Measurements from ENCODE around the gene SPTB.

SPTB gene

DNA sequence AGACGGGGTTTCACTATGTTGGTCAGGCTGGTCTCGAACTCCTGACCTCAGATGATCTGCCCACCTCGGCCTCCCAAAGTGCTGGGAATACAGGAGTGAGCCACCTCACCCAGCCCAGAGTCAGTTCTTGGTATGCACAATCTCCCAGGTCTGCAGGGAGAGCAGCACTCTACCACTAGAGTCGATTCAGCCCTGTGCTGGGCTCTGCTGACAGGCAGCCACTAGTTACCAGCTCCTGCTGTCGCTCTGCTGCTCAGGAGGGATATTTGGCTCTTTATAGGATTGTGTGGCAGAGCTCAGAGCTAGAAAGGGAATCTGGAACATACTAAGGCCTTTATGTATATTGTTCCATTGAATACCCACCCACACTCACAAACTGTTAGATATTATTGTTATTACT, 44.3 kb downstream of the SPTB start:
- no peaks in the 10 kb centered on the region for H3K9me3 ChIP-seq (ENCODE audit: control insufficient read depth, low read length)
- no peak overlapping the region for H2AK5ac ChIP-seq (ENCODE audit: low read length, severe bottlenecking)
- no peak overlapping the region for H3K9ac ChIP-seq (ENCODE audit: low read length)
- no peak overlapping the region for H3K4me3 ChIP-seq (ENCODE audit: insufficient read depth in 1 of 2, low read depth in 1 of 2, low read length in 2 of 2)
- no peak overlapping the region for H3K14ac ChIP-seq (ENCODE audit: low read length in 2 of 2)
- DNase-seq = no peak
- H2BK15ac ChIP-seq (ENCODE audit: low read depth, poor library complexity, severe bottlenecking) = no peak overlapping the region
- no peak overlapping the region for H4K8ac ChIP-seq (ENCODE audit: low read length)
- H2BK5ac ChIP-seq (ENCODE audit: low read depth, low read length, poor library complexity, severe bottlenecking) = no peak overlapping the region
- H2BK12ac ChIP-seq (ENCODE audit: low read length in 2 of 2) = no peak overlapping the region
- H3K36me3 ChIP-seq (ENCODE audit: control insufficient read depth in 1 of 2, insufficient read depth in 2 of 2, low read depth in 1 of 2, low read length in 2 of 2) = no peaks in the 10 kb centered on the region
- no peak overlapping the region for H2BK120ac ChIP-seq (ENCODE audit: low read depth, low read length)
- H2AFZ ChIP-seq (ENCODE audit: low read depth, low read length) = no peak overlapping the region
- no peak overlapping the region for H3K4ac ChIP-seq (ENCODE audit: low read depth in 1 of 2, low read length in 2 of 2)
- peaks cover 7 to 65% of the 10 kb centered on the region in 2 experiments for H3K27me3 ChIP-seq (ENCODE audit: control insufficient read depth in 1 of 2, insufficient read depth in 1 of 2, low read length in 2 of 2)
- H4K91ac ChIP-seq (ENCODE audit: low read length) = no peak overlapping the region
- WGBS = 85% methylated on average over 4 of the region's 5 CpGs
- H3K4me2 ChIP-seq (ENCODE audit: low read length, poor library complexity, severe bottlenecking) = no peak overlapping the region
- H3K79me1 ChIP-seq (replicated peaks; ENCODE audit: low read length, poor library complexity, severe bottlenecking) = no peaks in the 10 kb centered on the region
- H3K23ac ChIP-seq (ENCODE audit: low read length in 2 of 2) = no peak overlapping the region
- H3K27ac ChIP-seq (ENCODE audit: low read length, poor library complexity, severe bottlenecking) = no peak overlapping the region
- no peaks in the 10 kb centered on the region for H3K4me1 ChIP-seq (ENCODE audit: control insufficient read depth, insufficient read depth, low read depth, low read length)
- no peak overlapping the region for H3K18ac ChIP-seq (ENCODE audit: low read depth in 1 of 2, low read length in 2 of 2)

DNA sequence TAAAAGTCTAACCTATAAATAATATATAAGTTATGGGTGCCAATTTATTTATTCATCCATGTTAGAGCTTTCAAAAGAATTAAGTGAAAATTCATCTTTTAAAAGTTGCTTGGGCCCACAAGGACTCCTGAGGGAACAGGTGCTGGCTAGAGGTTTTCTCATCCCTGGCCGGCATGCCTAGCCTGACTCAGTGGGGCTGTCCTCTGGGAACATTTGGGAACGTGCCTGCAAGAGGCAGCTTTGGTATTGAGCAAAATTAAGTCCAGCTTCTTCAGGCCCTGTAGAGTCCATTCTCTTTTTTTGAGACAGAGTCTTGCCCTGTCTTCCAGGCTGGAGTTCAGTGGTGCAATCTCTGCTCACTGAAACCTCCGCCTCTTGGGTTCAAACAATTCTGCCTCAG, 44.7 kb downstream of the SPTB start:
- Histone ChIP-seq H2BK15ac (ENCODE audit: low read depth, poor library complexity, severe bottlenecking) (no peak overlapping the region), H3K14ac (ENCODE audit: low read length in 2 of 2) (no peak overlapping the region), H2BK120ac (ENCODE audit: low read depth, low read length) (no peak overlapping the region), H2BK12ac (ENCODE audit: low read length in 2 of 2) (no peak overlapping the region), H2AFZ (ENCODE audit: low read depth, low read length) (no peak overlapping the region), H3K27me3 (ENCODE audit: control insufficient read depth in 1 of 2, insufficient read depth in 1 of 2, low read length in 2 of 2) (peaks cover 7 to 61% of the 10 kb centered on the region in 2 experiments), H3K4ac (ENCODE audit: low read depth in 1 of 2, low read length in 2 of 2) (no peak overlapping the region), H2AK5ac (ENCODE audit: low read length, severe bottlenecking) (no peak overlapping the region), H4K91ac (ENCODE audit: low read length) (no peak overlapping the region), H3K79me1 (replicated peaks; ENCODE audit: low read length, poor library complexity, severe bottlenecking) (no peaks in the 10 kb centered on the region), H3K4me2 (ENCODE audit: low read length, poor library complexity, severe bottlenecking) (no peak overlapping the region), H3K9me3 (ENCODE audit: control insufficient read depth, low read length) (no peaks in the 10 kb centered on the region), H3K27ac (ENCODE audit: low read length, poor library complexity, severe bottlenecking) (no peak overlapping the region), H3K36me3 (ENCODE audit: control insufficient read depth in 1 of 2, insufficient read depth in 2 of 2, low read depth in 1 of 2, low read length in 2 of 2) (no peaks in the 10 kb centered on the region), H3K4me3 (ENCODE audit: insufficient read depth in 1 of 2, low read depth in 1 of 2, low read length in 2 of 2) (no peak overlapping the region), H2BK5ac (ENCODE audit: low read depth, low read length, poor library complexity, severe bottlenecking) (no peak overlapping the region), H3K9ac (ENCODE audit: low read length) (no peak overlapping the region), H4K8ac (ENCODE audit: low read length) (no peak overlapping the region), H3K18ac (ENCODE audit: low read depth in 1 of 2, low read length in 2 of 2) (no peak overlapping the region), H3K4me1 (ENCODE audit: control insufficient read depth, insufficient read depth, low read depth, low read length) (no peaks in the 10 kb centered on the region), H3K23ac (ENCODE audit: low read length in 2 of 2) (no peak overlapping the region)
- no peak for DNase-seq
- 72% methylated on average over 3 of the region's 3 CpGs for whole genome bisulfite sequencing

DNA sequence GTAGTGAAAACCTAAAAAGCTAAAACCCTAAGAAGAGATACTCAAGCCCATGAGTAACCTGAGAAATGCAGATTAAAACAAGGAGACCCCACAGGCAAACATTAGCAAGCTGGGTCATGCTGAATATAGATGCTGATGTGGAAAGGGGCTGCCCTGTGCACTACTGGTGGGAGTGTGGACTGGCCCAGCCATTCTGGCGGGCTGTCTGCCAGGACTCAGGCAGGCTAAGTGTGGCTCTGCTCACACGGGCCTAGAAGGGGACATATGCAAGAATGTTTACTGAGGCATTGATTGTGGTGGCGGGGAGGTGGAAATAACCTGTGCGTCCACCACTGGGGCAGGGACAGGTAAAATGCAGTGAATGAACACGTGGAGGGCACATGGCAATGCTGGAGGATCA, 48.3 kb downstream of the SPTB start:
- Histone ChIP-seq H3K27ac (ENCODE audit: low read length, poor library complexity, severe bottlenecking) (no peak overlapping the region), H4K8ac (ENCODE audit: low read length) (no peak overlapping the region), H3K23ac (ENCODE audit: low read length in 2 of 2) (no peak overlapping the region), H3K27me3 (ENCODE audit: control insufficient read depth in 1 of 2, insufficient read depth in 1 of 2, low read length in 2 of 2) (peaks cover 17 to 68% of the 10 kb centered on the region in 2 experiments), H2BK15ac (ENCODE audit: low read depth, poor library complexity, severe bottlenecking) (no peak overlapping the region), H3K4me1 (ENCODE audit: control insufficient read depth, insufficient read depth, low read depth, low read length) (no peaks in the 10 kb centered on the region), H2BK120ac (ENCODE audit: low read depth, low read length) (no peak overlapping the region), H4K91ac (ENCODE audit: low read length) (no peak overlapping the region), H3K36me3 (ENCODE audit: control insufficient read depth in 1 of 2, insufficient read depth in 2 of 2, low read depth in 1 of 2, low read length in 2 of 2) (no peaks in the 10 kb centered on the region), H3K4ac (ENCODE audit: low read depth in 1 of 2, low read length in 2 of 2) (no peak overlapping the region), H3K9ac (ENCODE audit: low read length) (no peak overlapping the region), H3K14ac (ENCODE audit: low read length in 2 of 2) (no peak overlapping the region), H3K18ac (ENCODE audit: low read depth in 1 of 2, low read length in 2 of 2) (no peak overlapping the region), H3K4me2 (ENCODE audit: low read length, poor library complexity, severe bottlenecking) (no peak overlapping the region), H3K9me3 (ENCODE audit: control insufficient read depth, low read length) (no peaks in the 10 kb centered on the region), H3K79me1 (replicated peaks; ENCODE audit: low read length, poor library complexity, severe bottlenecking) (no peaks in the 10 kb centered on the region), H2BK5ac (ENCODE audit: low read depth, low read length, poor library complexity, severe bottlenecking) (no peak overlapping the region), H3K4me3 (ENCODE audit: insufficient read depth in 1 of 2, low read depth in 1 of 2, low read length in 2 of 2) (no peak overlapping the region), H2AFZ (ENCODE audit: low read depth, low read length) (no peak overlapping the region), H2AK5ac (ENCODE audit: low read length, severe bottlenecking) (no peak overlapping the region), H2BK12ac (ENCODE audit: low read length in 2 of 2) (no peak overlapping the region)
- 79% methylated on average over 5 of the region's 5 CpGs for WGBS
- DNase-seq = no peak

DNA sequence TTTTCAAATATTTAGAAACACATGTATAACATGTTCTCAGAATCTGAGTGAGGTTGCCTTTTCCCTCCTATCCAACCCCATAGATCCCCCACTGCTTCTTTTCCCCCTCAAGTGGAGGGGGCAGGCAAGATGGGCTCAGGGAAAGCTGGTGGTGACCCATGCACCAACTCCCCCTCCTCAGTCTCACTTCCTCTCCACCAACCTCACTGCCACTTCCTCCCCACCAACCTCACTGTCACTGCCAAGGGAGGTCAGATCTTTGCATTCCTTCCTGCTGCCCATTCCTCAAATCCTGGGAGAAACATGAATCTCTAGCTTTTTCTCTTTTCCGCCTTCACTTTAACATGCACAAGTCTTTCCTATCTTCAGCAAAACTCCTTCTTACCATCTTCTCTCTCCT, 48.7 kb downstream of the SPTB start:
- no peak overlapping the region for H3K4me2 ChIP-seq (ENCODE audit: low read length, poor library complexity, severe bottlenecking)
- no peak overlapping the region for H2AK5ac ChIP-seq (ENCODE audit: low read length, severe bottlenecking)
- H3K23ac ChIP-seq (ENCODE audit: low read length in 2 of 2) = no peak overlapping the region
- DNase-seq = no peak
- no peaks in the 10 kb centered on the region for H3K9me3 ChIP-seq (ENCODE audit: control insufficient read depth, low read length)
- no peaks in the 10 kb centered on the region for H3K36me3 ChIP-seq (ENCODE audit: control insufficient read depth in 1 of 2, insufficient read depth in 2 of 2, low read depth in 1 of 2, low read length in 2 of 2)
- no peak overlapping the region for H2BK5ac ChIP-seq (ENCODE audit: low read depth, low read length, poor library complexity, severe bottlenecking)
- H2BK12ac ChIP-seq (ENCODE audit: low read length in 2 of 2) = no peak overlapping the region
- no peaks in the 10 kb centered on the region for H3K4me1 ChIP-seq (ENCODE audit: control insufficient read depth, insufficient read depth, low read depth, low read length)
- H3K4ac ChIP-seq (ENCODE audit: low read depth in 1 of 2, low read length in 2 of 2) = no peak overlapping the region
- no peak overlapping the region for H3K18ac ChIP-seq (ENCODE audit: low read depth in 1 of 2, low read length in 2 of 2)
- H2BK15ac ChIP-seq (ENCODE audit: low read depth, poor library complexity, severe bottlenecking) = no peak overlapping the region
- H3K27me3 ChIP-seq (ENCODE audit: control insufficient read depth in 1 of 2, insufficient read depth in 1 of 2, low read length in 2 of 2) = peaks cover 16 to 69% of the 10 kb centered on the region in 2 experiments
- WGBS = 94% methylated on average over 1 of the region's 1 CpG
- H3K4me3 ChIP-seq (ENCODE audit: insufficient read depth in 1 of 2, low read depth in 1 of 2, low read length in 2 of 2) = no peak overlapping the region
- H3K27ac ChIP-seq (ENCODE audit: low read length, poor library complexity, severe bottlenecking) = no peak overlapping the region
- H2AFZ ChIP-seq (ENCODE audit: low read depth, low read length) = no peak overlapping the region
- H4K91ac ChIP-seq (ENCODE audit: low read length) = no peak overlapping the region
- no peak overlapping the region for H3K14ac ChIP-seq (ENCODE audit: low read length in 2 of 2)
- no peak overlapping the region for H2BK120ac ChIP-seq (ENCODE audit: low read depth, low read length)
- H3K79me1 ChIP-seq (replicated peaks; ENCODE audit: low read length, poor library complexity, severe bottlenecking) = no peaks in the 10 kb centered on the region
- H4K8ac ChIP-seq (ENCODE audit: low read length) = no peak overlapping the region
- H3K9ac ChIP-seq (ENCODE audit: low read length) = no peak overlapping the region
